HEK293 (cell line): ENCODE measurements around the gene CRACR2A.
A peak's percentile ranks its signal among the peaks of the same experiment; 100 is the strongest.

Experiments
- CTCF ChIA-PET: fragments of 350-600 bp; formaldehyde crosslinking; extraction: SDS; loops from one replicate; lab custom pipeline; 2021; ENCODE audit warnings: antibody characterized with exemption; lab: Yijun Ruan, JAX
- POLR2A ChIA-PET: fragments of 300-600 bp; formaldehyde crosslinking; extraction: SDS; loops from one replicate; lab custom pipeline; 2020; ENCODE audit warnings: antibody characterized with exemption, inconsistent platforms; lab: Yijun Ruan, JAX
- H3K27ac ChIP-seq: fragments of 200-500 bp; sonication (Bioruptor generic); 2 replicates; pipeline ENCODE4 v1.5.1; 2014; ENCODE audit warnings: low read depth, low read length, control low read depth, inconsistent platforms; ENCODE audit errors: extremely low read depth
- H3K36me3 ChIP-seq, 2 experiments: fragments of 200-500 bp in 1 of 2; sonication (Bioruptor generic) in 1 of 2; 1 replicate in 1 of 2; 2 replicates in 1 of 2; pipeline ENCODE4 v1.5.1; 2014 to 2017; ENCODE audit warnings: inconsistent platforms in 2 of 2, low read length in 2 of 2; ENCODE audit not compliant: control insufficient read depth in 2 of 2, insufficient read depth in 1 of 2
- H3K4me1 ChIP-seq: fragments of 200-500 bp; sonication (Bioruptor generic); 2 replicates; pipeline ENCODE4 v1.5.1; 2014; ENCODE audit warnings: mild to moderate bottlenecking, low read length, inconsistent platforms; ENCODE audit not compliant: control insufficient read depth, insufficient read depth
- H3K4me3 ChIP-seq: 2 replicates; pipeline ENCODE4 v1.5.1; 2011; ENCODE audit warnings: low read depth, mild to moderate bottlenecking, control low read depth, low read length, moderate library complexity
- H3K9me3 ChIP-seq: fragments of 200-500 bp; sonication (Bioruptor generic); 2 replicates; pipeline ENCODE4 v1.5.1; 2014; ENCODE audit warnings: low read depth, low read length, inconsistent platforms; ENCODE audit not compliant: control insufficient read depth, insufficient read depth
- GLIS2 ChIP-seq: fragments of 450-650 bp; formaldehyde crosslinking; IDR thresholded peaks from 2 replicates; pipeline ENCODE4 v1.5.1; 2016; ENCODE audit warnings: missing biosample characterization, missing genetic modification characterization
- MYNN ChIP-seq: fragments of 450-650 bp; formaldehyde crosslinking; IDR thresholded peaks from 2 replicates; pipeline ENCODE4 v1.5.1; 2016; ENCODE audit warnings: missing biosample characterization, missing genetic modification characterization, borderline replicate concordance
- MZF1 ChIP-seq: fragments of 450-650 bp; formaldehyde crosslinking; IDR thresholded peaks from 2 replicates; pipeline ENCODE4 v1.5.1; 2017; ENCODE audit warnings: missing biosample characterization, missing genetic modification characterization, borderline replicate concordance
- REPIN1 ChIP-seq: fragments of 450-650 bp; formaldehyde crosslinking; IDR thresholded peaks from 2 replicates; pipeline ENCODE4 v1.5.1; 2017; ENCODE audit warnings: missing biosample characterization, missing genetic modification characterization, low read depth
- SALL2 ChIP-seq: fragments of 450-650 bp; formaldehyde crosslinking; IDR thresholded peaks from 2 replicates; pipeline ENCODE4 v1.5.0; 2017; ENCODE audit warnings: missing biosample characterization, mild to moderate bottlenecking, missing genetic modification characterization, borderline replicate concordance
- SCRT2 ChIP-seq: fragments of 450-650 bp; formaldehyde crosslinking; IDR thresholded peaks from 2 replicates; pipeline ENCODE4 v1.5.1; 2016; ENCODE audit warnings: missing biosample characterization, missing genetic modification characterization
- ZBTB11 ChIP-seq: fragments of 450-650 bp; formaldehyde crosslinking; conservative IDR thresholded peaks from 2 replicates; pipeline ENCODE4 v1.5.1; 2016; ENCODE audit warnings: low read depth, missing biosample characterization, missing genetic modification characterization
- ZBTB21 ChIP-seq: fragments of 450-650 bp; formaldehyde crosslinking; IDR thresholded peaks from 2 replicates; pipeline ENCODE4 v1.5.1; 2017; ENCODE audit warnings: missing biosample characterization, missing genetic modification characterization
- ZNF112 ChIP-seq: fragments of 450-650 bp; formaldehyde crosslinking; IDR thresholded peaks from 2 replicates; pipeline ENCODE4 v1.5.0; 2017; ENCODE audit warnings: missing biosample characterization, missing genetic modification characterization
- ZNF248 ChIP-seq: fragments of 450-650 bp; formaldehyde crosslinking; IDR thresholded peaks from 2 replicates; pipeline ENCODE4 v1.5.1; 2017; ENCODE audit warnings: missing biosample characterization, missing genetic modification characterization
- ZNF391 ChIP-seq: fragments of 450-650 bp; formaldehyde crosslinking; IDR thresholded peaks from 2 replicates; pipeline ENCODE4 v1.5.1; 2016; ENCODE audit warnings: low read depth, missing biosample characterization, missing genetic modification characterization, borderline replicate concordance
- ZNF501 ChIP-seq: fragments of 450-650 bp; formaldehyde crosslinking; IDR thresholded peaks from 2 replicates; pipeline ENCODE4 v1.5.1; 2016; ENCODE audit warnings: missing biosample characterization, missing genetic modification characterization
- ZNF529 ChIP-seq: fragments of 450-650 bp; formaldehyde crosslinking; IDR thresholded peaks from 2 replicates; pipeline ENCODE4 v1.5.1; 2017; ENCODE audit warnings: missing genetic modification characterization, missing biosample characterization; ENCODE audit not compliant: insufficient replicate concordance
- ZNF548 ChIP-seq: fragments of 450-650 bp; formaldehyde crosslinking; IDR thresholded peaks from 2 replicates; pipeline ENCODE4 v1.5.1; 2016; ENCODE audit warnings: missing biosample characterization, missing genetic modification characterization
- ZNF623 ChIP-seq: fragments of 450-650 bp; formaldehyde crosslinking; IDR thresholded peaks from 2 replicates; pipeline ENCODE4 v1.5.1; 2016; ENCODE audit warnings: missing biosample characterization, missing genetic modification characterization
- ZNF670 ChIP-seq: fragments of 450-650 bp; formaldehyde crosslinking; IDR thresholded peaks from 2 replicates; pipeline ENCODE4 v1.5.1; 2016; ENCODE audit warnings: missing biosample characterization, missing genetic modification characterization, low read depth
- ZNF677 ChIP-seq: fragments of 450-650 bp; IDR thresholded peaks from 2 replicates; pipeline ENCODE4 v1.5.0; 2018; ENCODE audit warnings: missing biosample characterization, mild to moderate bottlenecking, missing genetic modification characterization, moderate library complexity
- ZNF777 ChIP-seq: fragments of 450-650 bp; formaldehyde crosslinking; IDR thresholded peaks from 2 replicates; pipeline ENCODE4 v1.5.1; 2017; ENCODE audit warnings: missing biosample characterization, missing genetic modification characterization, borderline replicate concordance
- ZNF792 ChIP-seq: fragments of 450-650 bp; formaldehyde crosslinking; IDR thresholded peaks from 2 replicates; pipeline ENCODE4 v1.5.1; 2016; ENCODE audit warnings: missing biosample characterization, missing genetic modification characterization
- ZSCAN23 ChIP-seq: fragments of 450-650 bp; formaldehyde crosslinking; IDR thresholded peaks from 2 replicates; pipeline ENCODE4 v1.5.1; 2016; ENCODE audit warnings: missing biosample characterization, missing genetic modification characterization
- TF ChIP-seq, protein P1 (sequence below): fragments of 450-650 bp; formaldehyde crosslinking; IDR thresholded peaks from 2 replicates; pipeline ENCODE4 v1.5.1; 2016; ENCODE audit warnings: missing biosample characterization, missing genetic modification characterization
- TF ChIP-seq, protein P2 (sequence below): fragments of 450-650 bp; formaldehyde crosslinking; IDR thresholded peaks from 2 replicates; pipeline ENCODE4 v1.5.1; 2016; ENCODE audit warnings: missing biosample characterization, missing genetic modification characterization
- TF ChIP-seq, protein P3 (sequence below): fragments of 450-650 bp; formaldehyde crosslinking; IDR thresholded peaks from 2 replicates; pipeline ENCODE4 v1.5.1; 2016; ENCODE audit warnings: missing biosample characterization, missing genetic modification characterization

The CRACR2A gene

DNA sequence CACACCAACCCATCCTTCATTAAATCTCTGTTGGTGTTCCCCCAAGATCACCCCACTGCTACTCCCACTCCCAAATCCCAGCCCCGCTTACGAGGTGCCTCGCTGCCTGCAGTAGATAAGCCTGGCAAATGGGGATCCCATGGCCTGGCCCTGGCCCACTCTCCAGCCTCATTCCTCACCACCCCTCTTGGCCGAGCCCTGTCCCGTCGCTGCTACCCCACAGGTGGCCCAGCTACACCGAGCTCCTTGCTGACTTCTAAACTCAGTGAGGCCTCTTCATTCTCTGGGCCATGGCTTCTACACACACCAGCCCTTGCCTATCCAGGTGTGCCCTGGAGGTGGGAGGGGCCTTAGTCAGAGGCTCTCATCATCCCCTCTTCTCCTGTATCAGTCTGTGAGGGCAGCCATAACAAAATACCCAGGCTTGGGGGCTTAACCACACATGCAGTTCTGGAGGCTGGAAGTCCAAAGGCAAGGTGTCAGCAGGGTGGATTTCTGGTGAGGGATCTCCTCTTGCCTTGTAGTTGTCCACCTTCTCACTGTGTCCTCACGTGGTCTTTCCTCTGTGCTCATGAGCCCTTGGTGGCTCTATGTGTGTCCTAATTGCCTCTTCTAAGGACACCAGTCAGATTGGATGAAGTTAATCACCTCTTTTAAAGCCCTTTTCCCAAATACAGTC lies 169.1 kb downstream of the CRACR2A start:
- Histone ChIP-seq H3K36me3 (no peaks in the 10 kb centered on the region), H3K4me3 (no peak overlapping the region)
- CTCF ChIA-PET: no interaction called here
- TF ChIP-seq ZNF548: peak; percentile 97
- TF ChIP-seq ZNF112 (tag by site-specific recombination): no peak
- TF ChIP-seq MZF1 (tag by site-specific recombination): no peak
- TF ChIP-seq ZBTB11 (tag by site-specific recombination): no peak
- TF ChIP-seq ZNF248 (tag by site-specific recombination): no peak
- TF ChIP-seq MYNN: no peak
- TF ChIP-seq, all 188 proteins: peak for 1
- no peaks in the 10 kb centered on the region for H3K4me1 ChIP-seq
- H3K9me3 ChIP-seq: no peaks in the 10 kb centered on the region
- no peak overlapping the region for H3K27ac ChIP-seq
- POLR2A ChIA-PET: no interaction called here

DNA sequence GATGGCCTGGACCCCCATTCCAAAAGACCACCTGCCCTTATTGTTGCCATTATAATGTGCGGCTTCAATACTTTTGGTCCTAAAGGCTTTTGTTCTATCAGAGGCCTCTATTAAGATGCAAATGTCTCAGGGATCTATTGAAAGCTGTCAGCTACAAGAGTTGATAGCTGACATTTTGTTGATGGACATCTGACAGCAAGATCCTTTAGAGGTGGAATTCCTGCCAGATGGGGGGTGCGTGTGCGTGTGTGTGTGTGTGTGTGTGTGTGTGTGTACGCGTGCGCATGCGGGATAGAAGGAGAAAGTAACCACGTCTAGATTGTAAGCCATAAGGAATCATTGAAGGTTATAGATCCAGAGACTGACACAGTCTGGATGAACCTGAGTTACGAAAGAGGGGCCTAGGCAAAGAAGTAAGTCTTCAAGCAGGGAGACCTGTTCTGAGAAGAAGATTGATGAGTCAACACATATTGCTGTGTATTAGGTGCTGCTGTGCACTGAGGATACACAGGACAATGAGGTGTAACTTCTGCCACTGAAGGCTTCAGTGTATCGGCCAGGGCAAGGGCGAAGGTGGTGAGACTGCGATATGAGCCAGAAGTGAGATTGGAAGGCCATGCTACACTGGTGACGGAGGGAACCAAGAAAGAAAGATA lies 172.7 kb downstream of the CRACR2A start:
- TF ChIP-seq, protein P1, sequence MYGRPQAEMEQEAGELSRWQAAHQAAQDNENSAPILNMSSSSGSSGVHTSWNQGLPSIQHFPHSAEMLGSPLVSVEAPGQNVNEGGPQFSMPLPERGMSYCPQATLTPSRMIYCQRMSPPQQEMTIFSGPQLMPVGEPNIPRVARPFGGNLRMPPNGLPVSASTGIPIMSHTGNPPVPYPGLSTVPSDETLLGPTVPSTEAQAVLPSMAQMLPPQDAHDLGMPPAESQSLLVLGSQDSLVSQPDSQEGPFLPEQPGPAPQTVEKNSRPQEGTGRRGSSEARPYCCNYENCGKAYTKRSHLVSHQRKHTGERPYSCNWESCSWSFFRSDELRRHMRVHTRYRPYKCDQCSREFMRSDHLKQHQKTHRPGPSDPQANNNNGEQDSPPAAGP (tag by site-specific recombination): no peak
- TF ChIP-seq, protein P2, sequence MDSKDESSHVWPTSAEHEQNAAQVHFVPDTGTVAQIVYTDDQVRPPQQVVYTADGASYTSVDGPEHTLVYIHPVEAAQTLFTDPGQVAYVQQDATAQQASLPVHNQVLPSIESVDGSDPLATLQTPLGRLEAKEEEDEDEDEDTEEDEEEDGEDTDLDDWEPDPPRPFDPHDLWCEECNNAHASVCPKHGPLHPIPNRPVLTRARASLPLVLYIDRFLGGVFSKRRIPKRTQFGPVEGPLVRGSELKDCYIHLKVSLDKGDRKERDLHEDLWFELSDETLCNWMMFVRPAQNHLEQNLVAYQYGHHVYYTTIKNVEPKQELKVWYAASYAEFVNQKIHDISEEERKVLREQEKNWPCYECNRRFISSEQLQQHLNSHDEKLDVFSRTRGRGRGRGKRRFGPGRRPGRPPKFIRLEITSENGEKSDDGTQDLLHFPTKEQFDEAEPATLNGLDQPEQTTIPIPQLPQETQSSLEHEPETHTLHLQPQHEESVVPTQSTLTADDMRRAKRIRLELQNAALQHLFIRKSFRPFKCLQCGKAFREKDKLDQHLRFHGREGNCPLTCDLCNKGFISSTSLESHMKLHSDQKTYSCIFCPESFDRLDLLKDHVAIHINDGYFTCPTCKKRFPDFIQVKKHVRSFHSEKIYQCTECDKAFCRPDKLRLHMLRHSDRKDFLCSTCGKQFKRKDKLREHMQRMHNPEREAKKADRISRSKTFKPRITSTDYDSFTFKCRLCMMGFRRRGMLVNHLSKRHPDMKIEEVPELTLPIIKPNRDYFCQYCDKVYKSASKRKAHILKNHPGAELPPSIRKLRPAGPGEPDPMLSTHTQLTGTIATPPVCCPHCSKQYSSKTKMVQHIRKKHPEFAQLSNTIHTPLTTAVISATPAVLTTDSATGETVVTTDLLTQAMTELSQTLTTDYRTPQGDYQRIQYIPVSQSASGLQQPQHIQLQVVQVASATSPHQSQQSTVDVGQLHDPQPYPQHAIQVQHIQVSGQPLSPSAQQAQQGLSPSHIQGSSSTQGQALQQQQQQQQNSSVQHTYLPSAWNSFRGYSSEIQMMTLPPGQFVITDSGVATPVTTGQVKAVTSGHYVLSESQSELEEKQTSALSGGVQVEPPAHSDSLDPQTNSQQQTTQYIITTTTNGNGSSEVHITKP (tag by site-specific recombination): no peak
- no peak for TF ChIP-seq ZBTB21
- no peak for TF ChIP-seq ZNF501
- TF ChIP-seq GLIS2: no peak
- TF ChIP-seq ZNF677 (tag by site-specific recombination): no peak
- no peak for TF ChIP-seq ZNF529 (tag by site-specific recombination)
- TF ChIP-seq ZNF792 (tag by site-specific recombination): no peak
- TF ChIP-seq ZNF623: no peak
- TF ChIP-seq, protein P3, sequence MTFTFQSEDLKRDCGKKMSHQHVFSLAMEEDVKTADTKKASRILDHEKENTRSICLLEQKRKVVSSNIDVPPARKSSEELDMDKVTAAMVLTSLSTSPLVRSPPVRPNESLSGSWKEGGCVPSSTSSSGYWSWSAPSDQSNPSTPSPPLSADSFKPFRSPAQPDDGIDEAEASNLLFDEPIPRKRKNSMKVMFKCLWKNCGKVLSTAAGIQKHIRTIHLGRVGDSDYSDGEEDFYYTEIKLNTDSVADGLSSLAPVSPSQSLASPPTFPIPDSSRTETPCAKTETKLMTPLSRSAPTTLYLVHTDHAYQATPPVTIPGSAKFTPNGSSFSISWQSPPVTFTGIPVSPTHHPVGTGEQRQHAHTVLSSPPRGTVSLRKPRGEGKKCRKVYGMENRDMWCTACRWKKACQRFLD (tag by site-specific recombination): no peak
- TF ChIP-seq ZNF391 (tag by site-specific recombination): no peak
- no peak for TF ChIP-seq SCRT2
- TF ChIP-seq SALL2 (tag by site-specific recombination): no peak
- no peak for TF ChIP-seq ZNF777
- TF ChIP-seq ZSCAN23: no peak
- no peak for TF ChIP-seq REPIN1
- TF ChIP-seq ZNF670: no peak
- CTCF ChIA-PET: no interaction called here
- H3K4me1 ChIP-seq: no peaks in the 10 kb centered on the region
- H3K36me3 ChIP-seq: no peaks in the 10 kb centered on the region
- POLR2A ChIA-PET: no interaction called here
- H3K4me3 ChIP-seq: no peak overlapping the region
- no peak overlapping the region for H3K27ac ChIP-seq
- H3K9me3 ChIP-seq: no peaks in the 10 kb centered on the region
